Measurements from ENCODE around the gene BAZ2B.

BAZ2B gene

GRCh38 chr2:159525012-159525411 is 91.3 kb downstream of the BAZ2B start:
- no peak for DNase-seq (ENCODE audit: low spot score)

- DNase-seq (ENCODE audit: low spot score): no peak
Measured at GRCh38 chr2:159521272-159521671, 95.1 kb downstream of the BAZ2B start.

- no peak for DNase-seq (ENCODE audit: low spot score)
Measured at GRCh38 chr2:159518321-159519005, 97.9 kb downstream of the BAZ2B start.

- peak; percentile 61 for DNase-seq (ENCODE audit: low spot score)
Measured at GRCh38 chr2:159516241-159516758, 100.0 kb downstream of the BAZ2B start.

GRCh38 chr2:159515441-159515840 is 100.9 kb downstream of the BAZ2B start:
- DNase-seq (ENCODE audit: low spot score): no peak

- DNase-seq (ENCODE audit: low spot score): no peak
Measured at GRCh38 chr2:159513745-159514144, 102.6 kb downstream of the BAZ2B start.

GRCh38 chr2:159508140-159508539 is 108.2 kb downstream of the BAZ2B start:
- no peak for DNase-seq (ENCODE audit: low spot score)

GRCh38 chr2:159506764-159507440 is 109.4 kb downstream of the BAZ2B start:
- DNase-seq (ENCODE audit: low spot score): no peak

- DNase-seq (ENCODE audit: low spot score): no peak
Measured at GRCh38 chr2:159506202-159506601, 110.1 kb downstream of the BAZ2B start.

- no peak for DNase-seq (ENCODE audit: low spot score)
Measured at GRCh38 chr2:159505196-159505595, 111.2 kb downstream of the BAZ2B start.

GRCh38 chr2:159501743-159502142 is 114.6 kb downstream of the BAZ2B start:
- no peak for DNase-seq (ENCODE audit: low spot score)

GRCh38 chr2:159497847-159498246 is 118.5 kb downstream of the BAZ2B start:
- peak; percentile 78 for DNase-seq (ENCODE audit: low spot score)

GRCh38 chr2:159497256-159497655 is 119.1 kb downstream of the BAZ2B start:
- peak; percentile 98 for DNase-seq (ENCODE audit: low spot score)

GRCh38 chr2:159489476-159489875 is 126.9 kb downstream of the BAZ2B start:
- no peak for DNase-seq (ENCODE audit: low spot score)

- DNase-seq (ENCODE audit: low spot score): no peak
Measured at GRCh38 chr2:159484532-159484931, 131.8 kb downstream of the BAZ2B start.

- no peak for DNase-seq (ENCODE audit: low spot score)
Measured at GRCh38 chr2:159476329-159476728, 140.0 kb downstream of the BAZ2B start.

GRCh38 chr2:159475793-159476192 is 140.6 kb downstream of the BAZ2B start:
- no peak for DNase-seq (ENCODE audit: low spot score)

- no peak for DNase-seq (ENCODE audit: low spot score)
Measured at GRCh38 chr2:159471340-159471739, 145.0 kb downstream of the BAZ2B start.

GRCh38 chr2:159468257-159468656 is 148.1 kb downstream of the BAZ2B start:
- DNase-seq (ENCODE audit: low spot score): no peak

GRCh38 chr2:159462961-159463360 is 153.4 kb downstream of the BAZ2B start:
- DNase-seq (ENCODE audit: low spot score): no peak

- DNase-seq (ENCODE audit: low spot score): no peak
Measured at GRCh38 chr2:159462201-159462785, 154.1 kb downstream of the BAZ2B start.

- no peak for DNase-seq (ENCODE audit: low spot score)
Measured at GRCh38 chr2:159461076-159461475, 155.3 kb downstream of the BAZ2B start.

- DNase-seq (ENCODE audit: low spot score): no peak
Measured at GRCh38 chr2:159460227-159460626, 156.1 kb downstream of the BAZ2B start.

Measured in kidney capillary endothelial cell (primary cell).